RWPE2 (cell line): ENCODE results near the gene RERE.

Experiments
- ATAC-seq: fragments of 200-7000 bp; cut with Tn5 transposase; 3 replicates; pipeline ENCODE4 v1.9.1; 2021; ENCODE audit warnings: low read depth
- DNase-seq: peaks from one replicate; pipeline ENCODE4 v3.0.0-alpha.2; 2020; ENCODE audit warnings: low spot score
- H3K27ac ChIP-seq: fragments of 450-650 bp; 2 replicates; pipeline ENCODE4 v1.5.1; 2017; ENCODE audit warnings: mild to moderate bottlenecking; ENCODE audit not compliant: poor library complexity, severe bottlenecking
- H3K27me3 ChIP-seq: fragments of 250-450 bp; sonication (Bioruptor Pico); 2 replicates; pipeline ENCODE4 v1.5.1; 2021; ENCODE audit warnings: mild to moderate bottlenecking, moderate library complexity; ENCODE audit not compliant: insufficient read depth, poor library complexity, severe bottlenecking
- H3K36me3 ChIP-seq: fragments of 250-450 bp; sonication (Bioruptor Pico); 2 replicates; pipeline ENCODE4 v1.5.1; 2020; ENCODE audit warnings: low read depth, mild to moderate bottlenecking, moderate library complexity
- H3K4me1 ChIP-seq: fragments of 250-450 bp; sonication (Bioruptor Pico); 2 replicates; pipeline ENCODE4 v1.5.1; 2021; ENCODE audit warnings: mild to moderate bottlenecking, moderate library complexity; ENCODE audit not compliant: insufficient read depth, poor library complexity, severe bottlenecking
- H3K4me3 ChIP-seq: fragments of 250-450 bp; sonication (Bioruptor Pico); 2 replicates; pipeline ENCODE4 v1.5.1; 2021; ENCODE audit warnings: mild to moderate bottlenecking, moderate library complexity; ENCODE audit not compliant: severe bottlenecking
- H3K9me3 ChIP-seq: fragments of 250-450 bp; sonication (Bioruptor Pico); 2 replicates; pipeline ENCODE4 v1.5.1; 2021; ENCODE audit warnings: mild to moderate bottlenecking, moderate library complexity; ENCODE audit not compliant: severe bottlenecking
- CTCF ChIP-seq: fragments of 450-650 bp; IDR thresholded peaks from one replicate; pipeline ENCODE4 v1.5.1; 2017; ENCODE audit warnings: mild to moderate bottlenecking, moderate library complexity; ENCODE audit not compliant: poor library complexity, severe bottlenecking

Gene RERE

GRCh38 chr1:8584316-8584715 is 233.1 kb downstream of the RERE start:
- ATAC-seq (no peak), DNase-seq (no peak)
- Histone ChIP-seq H3K4me1 (no peaks in the 10 kb centered on the region), H3K4me3 (no peak overlapping the region), H3K36me3 (no peaks in the 10 kb centered on the region), H3K9me3 (no peaks in the 10 kb centered on the region), H3K27me3 (no peaks in the 10 kb centered on the region), H3K27ac (no peak overlapping the region)
- TF ChIP-seq CTCF: no peak

- no peaks in the 10 kb centered on the region for H3K4me1 ChIP-seq
- no peak overlapping the region for H3K27ac ChIP-seq
- H3K27me3 ChIP-seq: no peaks in the 10 kb centered on the region
- no peak overlapping the region for H3K4me3 ChIP-seq
- no peak for ATAC-seq
- no peaks in the 10 kb centered on the region for H3K9me3 ChIP-seq
- no peaks in the 10 kb centered on the region for H3K36me3 ChIP-seq
- DNase-seq: no peak
- no peak for TF ChIP-seq CTCF
Measured at GRCh38 chr1:8583031-8583430, 234.4 kb downstream of the RERE start.

DNA sequence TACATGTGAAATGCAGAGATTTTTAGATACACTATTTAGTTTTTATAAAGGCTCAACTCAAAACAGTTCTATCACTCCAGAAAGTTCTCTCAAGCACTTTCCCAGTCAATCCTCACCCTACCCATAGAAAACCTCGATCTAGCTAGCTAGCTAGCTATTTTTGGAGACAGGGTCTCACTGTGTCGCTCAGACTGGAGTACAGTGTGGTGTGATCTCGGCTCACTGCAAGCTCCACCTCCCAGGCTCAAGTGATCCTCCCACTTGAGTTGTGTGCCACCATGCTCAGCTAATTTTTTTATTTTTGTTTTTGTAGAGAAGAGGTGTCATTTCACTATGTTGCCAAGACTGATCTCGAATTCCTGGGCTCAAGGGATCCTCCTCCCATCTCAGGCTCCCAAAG is 236.9 kb downstream of the RERE start:
- Histone ChIP-seq H3K27ac (no peak overlapping the region), H3K4me1 (no peaks in the 10 kb centered on the region), H3K27me3 (no peaks in the 10 kb centered on the region), H3K9me3 (no peaks in the 10 kb centered on the region), H3K36me3 (no peaks in the 10 kb centered on the region), H3K4me3 (no peak overlapping the region)
- DNase-seq (no peak), ATAC-seq (no peak)
- TF ChIP-seq CTCF: no peak

- H3K4me1 ChIP-seq: no peaks in the 10 kb centered on the region
- DNase-seq (no peak), ATAC-seq (no peak)
- H3K4me3 ChIP-seq: no peak overlapping the region
- no peaks in the 10 kb centered on the region for H3K36me3 ChIP-seq
- H3K9me3 ChIP-seq: no peaks in the 10 kb centered on the region
- H3K27me3 ChIP-seq: no peaks in the 10 kb centered on the region
- TF ChIP-seq CTCF: no peak
- H3K27ac ChIP-seq: no peak overlapping the region
Measured at GRCh38 chr1:8578936-8579335, 238.5 kb downstream of the RERE start.

DNA sequence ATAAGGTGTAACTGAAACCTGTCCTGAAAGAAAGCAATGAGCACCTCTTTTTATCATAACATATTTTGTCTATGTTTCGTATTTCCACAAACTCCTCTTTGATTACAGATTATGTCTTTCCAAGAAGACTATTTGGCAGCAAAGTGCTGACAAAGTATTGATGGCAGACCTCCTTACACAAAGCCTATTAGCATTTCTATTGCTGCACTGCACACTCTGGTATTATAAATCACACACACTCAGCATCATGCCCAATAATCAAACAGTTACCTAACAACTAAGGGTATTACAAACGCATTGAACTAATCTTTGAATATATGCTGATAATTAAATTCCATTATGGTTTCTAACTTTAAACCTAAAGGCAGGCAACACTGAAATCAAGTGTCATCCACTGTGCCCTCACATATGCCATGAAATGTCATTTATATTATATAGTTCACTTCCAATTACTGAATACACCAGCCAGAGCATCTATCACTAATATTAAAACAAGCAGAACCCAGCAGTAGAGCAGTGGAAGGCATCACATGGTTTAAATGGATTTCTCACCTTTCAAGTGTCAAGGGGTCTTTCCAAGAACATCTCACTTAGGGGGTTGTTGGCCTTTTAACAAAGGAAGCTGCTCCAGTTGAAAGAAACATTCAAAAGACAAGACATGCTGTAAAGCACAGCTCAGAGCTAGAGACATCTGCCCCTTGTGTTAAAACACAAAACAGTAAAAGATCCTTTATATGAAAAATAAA is 239.1 kb downstream of the RERE start:
- Histone ChIP-seq H3K9me3 (no peaks in the 10 kb centered on the region), H3K36me3 (no peaks in the 10 kb centered on the region), H3K4me1 (no peaks in the 10 kb centered on the region), H3K27ac (no peak overlapping the region), H3K4me3 (no peak overlapping the region), H3K27me3 (no peaks in the 10 kb centered on the region)
- TF ChIP-seq CTCF: no peak
- ATAC-seq (no peak), DNase-seq (no peak)
